ENCODE measurements around the gene PPP1R7. TPM values are rescaled to one million over a fixed set of nuclear protein-coding genes. Genes with fewer than 3 reads are reported as not detected.

Gene PPP1R7
- total RNA-seq, 1 donor from 2014 or later, result 57.7 TPM

DNA sequence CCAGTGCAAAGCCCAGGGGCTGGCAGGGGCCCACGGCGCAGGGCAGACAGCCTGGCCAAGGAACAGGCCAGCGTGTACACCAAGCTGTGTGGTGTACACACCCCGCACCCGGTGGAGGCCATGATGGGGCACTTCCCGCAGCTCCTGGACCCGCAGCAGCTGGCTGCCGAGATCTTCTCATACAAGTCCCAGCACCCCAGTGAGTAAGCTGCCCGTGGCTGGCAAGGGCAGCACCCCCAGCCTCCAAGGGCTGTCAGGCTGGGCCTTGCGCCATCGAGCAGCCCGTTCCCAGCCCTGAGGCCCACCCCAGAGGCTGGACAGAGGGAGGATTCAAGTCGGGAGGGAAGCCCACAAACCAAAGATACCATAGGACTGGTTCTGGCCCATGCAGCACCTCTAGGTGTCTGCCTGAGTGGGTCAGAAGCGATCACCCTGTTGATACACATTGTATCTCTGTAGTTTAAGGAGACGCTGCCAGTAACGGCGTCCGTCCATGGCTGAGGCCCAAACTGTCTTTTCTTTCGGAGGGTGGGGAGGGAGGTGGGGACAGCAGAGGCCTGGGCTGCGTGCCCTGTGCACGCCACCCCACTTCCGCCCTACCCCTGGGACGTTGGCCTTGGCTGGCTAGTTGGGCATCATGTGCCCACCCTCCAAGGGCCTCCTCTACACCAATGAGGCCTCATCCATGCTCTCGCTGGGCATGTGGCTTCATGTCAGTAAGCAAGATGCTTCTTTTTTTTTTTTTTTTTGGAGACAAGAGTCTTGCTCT is 31.3 kb upstream of the PPP1R7 start:
- no peak for DNase-seq (ENCODE audit: low read depth in 2 of 2)

DNA sequence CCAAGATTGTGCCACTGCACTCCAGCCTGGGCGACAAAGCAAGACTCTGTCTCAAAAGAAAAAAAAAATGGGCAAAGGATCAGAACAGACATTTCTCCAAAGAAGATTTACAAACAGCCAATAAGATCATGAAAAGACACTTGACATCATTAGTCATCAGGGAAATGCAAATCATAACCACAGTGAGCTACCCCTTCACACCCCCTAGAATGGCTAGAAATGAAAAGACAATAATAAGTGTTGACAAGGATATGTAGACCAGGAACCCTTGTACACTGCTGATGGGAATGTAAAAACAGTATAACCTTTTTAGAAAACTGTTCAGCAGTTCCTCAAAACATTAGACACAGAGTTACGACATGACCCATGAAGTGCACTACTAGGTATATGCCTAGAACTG is 29.8 kb upstream of the PPP1R7 start:
- DNase-seq (ENCODE audit: low read depth in 2 of 2), result no peak

DNA sequence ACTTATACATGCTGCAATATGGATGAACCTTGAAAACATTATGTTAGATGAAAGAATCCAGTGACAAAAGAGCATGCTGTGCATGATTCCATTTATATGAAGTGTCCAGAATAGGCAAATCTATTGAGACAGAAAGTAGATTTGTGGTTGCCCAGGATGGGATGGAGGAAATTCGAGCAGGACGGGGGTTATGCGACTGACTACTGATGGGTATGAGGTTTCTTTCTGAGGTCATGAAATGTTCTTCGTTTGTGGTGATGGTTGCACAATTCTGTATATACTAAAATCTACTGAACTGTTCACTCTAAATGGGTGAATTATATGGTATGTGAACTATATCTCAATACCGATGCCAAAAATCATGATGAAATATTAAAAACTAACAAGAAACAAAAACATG is 29.3 kb upstream of the PPP1R7 start:
- DNase-seq (ENCODE audit: low read depth in 2 of 2), result no peak

DNA sequence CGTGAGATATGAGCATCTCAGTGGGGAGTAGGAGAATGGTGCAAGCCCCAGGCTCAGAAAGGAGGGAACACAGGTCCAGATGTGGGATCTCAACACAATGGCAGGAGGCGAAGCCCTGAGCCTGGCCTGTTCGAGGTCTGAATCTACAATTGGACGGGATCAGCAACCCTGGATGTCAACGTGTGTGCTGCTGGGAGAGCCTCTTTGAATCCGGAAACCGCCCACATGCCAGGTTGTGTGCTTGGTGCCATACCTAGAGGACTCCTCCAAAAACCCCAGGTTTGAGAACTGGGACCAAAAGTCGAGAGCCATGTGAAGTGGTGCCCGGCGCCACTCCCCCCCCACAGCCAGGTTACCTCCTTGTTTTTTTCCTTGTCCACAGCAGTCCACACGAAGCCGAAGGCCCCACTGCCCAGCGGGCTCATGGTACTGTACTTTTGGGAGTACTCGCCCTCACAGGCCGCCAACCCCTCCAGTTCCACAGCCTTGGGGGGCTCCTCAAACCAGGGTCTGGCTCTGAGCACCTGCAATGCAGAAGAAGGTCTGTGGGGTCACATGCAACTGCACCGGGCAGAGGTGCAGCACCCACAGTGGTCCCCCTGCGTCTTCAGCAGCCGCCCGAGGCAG is 27.8 kb upstream of the PPP1R7 start:
- no peak for DNase-seq (ENCODE audit: low read depth in 2 of 2)

DNA sequence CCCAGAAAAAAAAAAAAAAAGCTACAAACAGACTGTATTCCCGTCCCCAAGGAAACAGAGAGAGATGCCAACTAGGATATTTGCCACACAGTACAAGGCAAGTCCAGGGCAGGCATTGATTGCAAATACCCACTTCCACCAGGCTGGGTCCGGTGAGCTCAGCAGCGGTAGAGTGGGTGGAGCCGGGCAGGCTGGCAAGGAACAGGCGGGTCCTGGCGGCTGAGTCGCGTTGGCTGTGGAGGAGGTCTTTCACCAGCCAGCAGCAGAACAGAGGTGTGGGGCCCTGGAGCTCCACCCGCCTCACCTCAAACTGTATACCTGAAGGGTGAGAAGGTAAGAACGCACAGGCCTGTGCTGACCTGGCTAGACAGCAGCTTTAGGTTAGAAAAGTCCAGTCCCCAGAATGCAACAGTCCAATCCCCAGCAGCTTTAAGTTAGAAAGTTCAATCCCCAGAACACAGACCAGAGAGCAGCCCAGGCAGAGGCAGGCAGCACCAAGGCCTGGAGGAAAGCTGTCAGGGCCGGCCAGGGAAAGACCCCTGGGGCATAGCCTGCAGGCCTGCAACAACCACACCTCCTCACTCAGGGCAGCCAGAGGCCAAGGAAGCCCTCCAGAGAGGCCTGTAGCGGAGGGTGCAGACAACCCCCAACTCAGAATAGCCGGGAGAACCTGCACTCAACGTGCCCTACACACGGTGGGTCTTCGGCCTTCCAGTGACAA is 26.3 kb upstream of the PPP1R7 start:
- no peak for DNase-seq (ENCODE audit: low read depth in 2 of 2)

DNA sequence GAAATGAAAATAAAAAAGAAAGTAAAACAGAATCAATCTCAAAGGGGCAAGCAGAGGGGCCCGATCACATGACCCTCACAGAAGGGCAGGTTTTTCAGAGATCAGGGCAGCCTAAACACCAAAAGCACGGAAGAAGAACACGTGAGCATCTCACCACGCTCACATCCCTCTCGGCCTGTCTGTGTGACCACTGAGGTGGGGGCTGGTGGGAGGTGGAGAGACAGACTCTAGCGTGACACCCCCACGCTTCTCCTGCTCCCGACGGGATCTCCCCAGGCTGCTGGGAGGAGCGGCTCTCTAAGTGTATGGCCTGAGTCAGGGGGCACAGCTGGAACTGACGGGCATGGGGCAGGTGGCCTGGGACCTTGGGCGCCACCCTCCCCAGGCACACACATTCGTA is 24.6 kb upstream of the PPP1R7 start:
- no peak for DNase-seq (ENCODE audit: low read depth in 2 of 2)

DNA sequence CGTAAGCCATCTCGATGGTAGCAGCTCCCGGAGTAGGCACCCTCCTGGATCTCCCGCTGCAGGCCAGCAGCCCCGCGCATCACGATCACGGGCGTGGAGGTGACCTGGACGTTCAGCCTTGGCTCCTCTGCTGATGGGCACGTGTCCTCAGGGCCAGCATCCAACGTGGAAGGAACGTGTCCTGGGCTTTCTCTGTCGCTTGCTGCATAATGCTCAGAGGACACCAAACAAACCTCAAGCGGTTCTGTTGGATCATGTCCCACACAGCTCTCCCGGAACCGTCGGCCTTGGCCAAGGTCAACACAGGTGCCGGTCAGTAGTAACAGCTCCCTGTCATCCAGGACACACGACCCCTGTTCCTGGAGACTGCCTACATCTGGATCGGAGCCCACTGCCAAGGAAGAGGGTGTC is 24.1 kb upstream of the PPP1R7 start:
- peak in 1 of 2 donors; percentile 53 for DNase-seq (ENCODE audit: low read depth in 2 of 2)

DNA sequence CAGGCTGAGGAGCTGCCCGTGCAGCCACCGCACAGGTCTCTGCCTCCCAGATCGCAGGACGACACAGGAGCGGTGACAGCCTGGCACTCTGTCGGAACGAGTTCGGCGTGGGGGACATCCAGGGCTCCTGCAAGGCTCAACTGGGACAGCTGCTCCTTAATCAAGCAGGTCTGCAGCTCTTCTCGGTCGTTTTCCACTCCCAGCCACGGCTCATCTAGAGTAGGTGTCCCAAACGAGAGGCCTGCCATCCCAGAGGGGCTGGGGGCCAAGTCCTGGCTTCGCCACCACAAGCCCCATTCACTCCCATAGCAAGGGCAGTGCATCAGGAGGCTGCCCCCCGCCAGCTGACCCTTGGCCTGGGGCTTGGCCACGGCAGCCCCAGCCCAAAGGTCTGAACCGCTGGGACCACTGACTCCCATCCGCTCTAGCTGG is 23.5 kb upstream of the PPP1R7 start:
- DNase-seq (ENCODE audit: low read depth in 2 of 2), result no peak

DNA sequence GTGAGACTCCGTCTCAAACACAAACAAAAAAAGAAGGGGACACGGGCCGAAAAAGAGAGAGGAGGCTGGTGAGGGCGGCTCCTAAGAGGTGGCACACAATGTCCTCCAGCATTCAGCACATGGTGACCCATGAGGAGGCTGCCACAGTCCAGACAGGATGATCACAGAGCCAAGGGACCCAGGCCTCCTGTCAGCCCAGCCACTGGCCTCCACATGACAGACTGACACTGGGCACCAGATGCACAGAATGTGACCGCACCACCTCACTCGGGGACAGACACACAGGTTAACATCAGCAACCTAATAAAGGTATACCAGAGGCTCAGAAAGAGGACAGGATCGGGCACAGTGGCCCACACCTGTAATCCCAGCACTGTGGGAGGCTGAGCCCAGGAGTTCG is 22.0 kb upstream of the PPP1R7 start:
- DNase-seq (ENCODE audit: low read depth in 2 of 2), result no peak

DNA sequence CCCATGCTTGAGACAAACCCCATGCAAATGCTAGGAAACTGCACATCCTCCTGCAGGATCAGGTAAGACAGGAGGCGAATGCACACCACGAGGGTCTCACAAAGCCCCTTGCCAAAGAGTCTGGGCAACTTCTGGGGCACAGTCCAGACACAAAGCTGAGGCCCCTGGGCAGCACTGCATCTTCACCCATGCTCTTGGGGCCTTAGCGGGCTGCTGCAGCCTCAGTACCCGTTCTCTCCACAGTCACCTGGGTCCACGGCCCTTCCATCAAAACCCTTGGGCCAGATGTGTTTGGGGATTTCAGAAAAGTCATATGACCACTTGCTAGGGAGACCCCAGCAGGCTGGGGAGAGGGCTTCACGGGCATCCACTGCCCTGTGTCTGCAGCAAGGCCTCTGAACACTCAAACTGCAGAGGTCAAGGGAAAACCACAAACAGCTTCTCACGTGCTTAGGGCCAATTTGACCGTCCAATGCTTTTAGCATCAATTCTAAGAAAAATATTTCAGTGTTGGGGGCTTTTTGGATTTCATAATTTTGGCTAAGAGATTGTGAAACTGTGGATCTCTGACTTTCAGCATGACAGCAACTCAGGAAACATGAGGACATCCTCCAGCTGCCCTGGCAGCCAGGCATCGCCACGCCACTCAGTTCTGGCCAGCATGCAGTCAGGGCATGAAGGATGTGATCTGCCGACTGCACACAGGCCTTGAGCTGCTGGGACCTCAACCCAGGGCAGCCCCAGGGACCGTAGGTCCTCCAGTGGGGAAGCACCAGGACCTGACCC is 21.0 kb upstream of the PPP1R7 start:
- no peak for DNase-seq (ENCODE audit: low read depth in 2 of 2)

DNA sequence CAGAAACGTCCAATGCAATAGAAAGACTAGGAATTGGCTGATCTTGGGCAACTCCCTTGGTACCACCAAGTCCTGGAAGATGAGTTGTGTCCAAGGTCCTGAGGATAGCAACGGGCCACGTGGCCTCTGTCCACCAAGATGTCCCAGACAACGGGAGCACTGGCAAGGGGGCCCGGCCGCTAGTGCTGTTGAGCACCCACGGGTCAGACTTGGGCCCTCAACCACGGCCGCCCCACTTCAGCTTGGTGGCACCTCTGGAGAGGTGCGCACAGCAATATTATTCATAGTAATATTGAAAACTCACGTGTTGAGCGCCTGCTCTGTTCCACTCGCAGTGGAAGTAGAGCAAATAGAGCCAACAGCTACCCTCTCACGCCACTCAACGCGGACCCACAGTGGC is 20.0 kb upstream of the PPP1R7 start:
- DNase-seq (ENCODE audit: low read depth in 2 of 2), result no peak

DNA sequence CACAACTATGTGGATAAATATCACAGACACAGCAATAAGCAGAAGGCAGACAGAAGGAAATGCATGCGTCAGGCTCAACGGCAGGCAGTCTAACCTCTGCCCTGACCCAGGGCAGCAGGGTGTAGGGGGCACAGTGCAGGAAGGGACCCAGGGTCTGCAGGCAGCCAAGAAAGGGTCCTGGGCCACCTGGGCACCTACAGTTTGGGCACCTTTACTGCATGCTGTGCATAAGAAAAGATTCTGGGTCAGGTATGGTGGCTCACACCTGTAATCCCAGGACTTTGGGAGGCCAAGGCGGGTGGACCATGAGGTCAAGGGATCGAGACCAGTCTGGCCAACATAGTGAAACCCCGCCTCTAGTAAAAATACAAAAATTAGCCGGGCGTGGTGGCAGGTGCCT is 18.7 kb upstream of the PPP1R7 start:
- DNase-seq (ENCODE audit: low read depth in 2 of 2), result no peak

DNA sequence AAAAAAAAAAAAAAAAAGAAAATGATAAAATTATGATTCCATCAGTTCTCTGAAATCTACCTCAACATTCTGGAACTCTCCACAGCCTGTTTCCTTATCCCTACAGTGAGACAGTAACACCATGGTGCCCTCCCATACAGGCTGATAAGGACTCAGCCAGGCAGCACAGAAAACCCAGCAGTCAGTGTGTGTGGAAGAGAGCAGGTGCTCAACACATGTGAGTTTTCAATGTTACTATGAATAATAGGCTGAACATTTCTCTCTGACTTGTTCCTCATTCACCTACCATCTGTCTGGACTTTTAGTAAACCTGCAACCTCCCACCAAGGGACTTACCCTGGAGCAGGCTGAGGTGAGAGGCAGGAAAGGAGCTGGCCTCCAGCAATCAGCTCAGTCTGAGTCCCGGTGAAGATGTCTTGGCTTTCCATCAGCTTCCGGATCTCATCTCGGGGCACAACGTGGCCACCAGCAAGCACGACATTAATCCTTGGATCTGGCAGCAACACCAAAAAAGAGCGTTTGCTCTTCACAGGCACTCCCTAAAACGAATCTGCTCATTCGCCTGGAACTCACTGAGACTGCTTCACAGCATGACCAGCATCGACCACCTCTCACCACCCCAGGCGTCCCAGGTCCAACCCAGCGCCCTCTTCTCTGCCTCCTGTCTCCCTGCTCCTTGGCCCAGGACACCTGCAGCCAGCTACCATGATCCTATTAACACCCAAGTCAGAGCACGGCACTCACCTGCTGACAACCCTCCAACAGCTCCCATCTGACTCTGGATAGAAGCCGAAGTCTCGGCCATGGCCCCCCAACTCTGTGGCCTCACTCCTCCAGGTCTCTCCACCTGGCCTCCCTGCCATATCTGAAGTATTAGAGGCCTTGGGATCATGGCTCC is 17.5 kb upstream of the PPP1R7 start:
- DNase-seq (ENCODE audit: low read depth in 2 of 2), result no peak

DNA sequence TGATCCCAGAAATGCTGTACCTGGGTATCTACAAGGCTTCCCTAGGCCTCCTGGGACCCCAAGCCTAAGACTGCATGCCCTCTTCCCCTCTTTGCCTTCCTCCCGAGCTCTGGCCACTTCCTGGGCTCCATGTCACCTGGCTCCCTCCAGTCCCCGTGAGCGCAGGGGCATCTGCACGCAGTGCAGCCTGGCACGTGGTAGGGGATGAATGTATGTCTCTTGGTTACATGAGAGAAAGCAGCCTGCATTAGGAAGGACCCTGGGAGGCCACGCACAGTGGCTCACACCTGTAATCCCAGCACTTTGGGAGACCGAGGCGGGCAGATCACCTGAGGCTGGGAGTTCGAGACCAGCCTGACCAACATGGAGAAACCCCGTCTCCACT is 16.8 kb upstream of the PPP1R7 start:
- DNase-seq (ENCODE audit: low read depth in 2 of 2), result no peak

DNA sequence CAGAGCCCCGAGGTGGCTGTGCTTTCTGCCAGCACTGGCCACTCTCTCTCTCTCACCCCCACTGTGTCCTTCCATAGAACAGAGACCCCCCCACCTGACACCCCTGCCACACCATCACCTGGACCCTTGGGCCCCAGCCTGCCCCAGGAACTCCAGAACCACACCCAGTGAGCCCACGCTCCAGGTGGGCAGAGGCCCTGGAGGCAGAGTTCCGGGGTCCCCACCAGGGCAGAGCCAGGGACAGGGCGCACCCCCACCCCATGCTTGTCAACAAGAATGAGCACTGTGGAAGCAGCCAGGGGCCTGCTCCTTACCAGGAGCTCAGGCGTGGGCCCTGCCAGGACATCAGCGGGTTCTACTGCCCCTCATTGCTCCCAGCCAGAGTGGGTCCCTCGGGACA is 15.6 kb upstream of the PPP1R7 start:
- DNase-seq (ENCODE audit: low read depth in 2 of 2), result no peak

DNA sequence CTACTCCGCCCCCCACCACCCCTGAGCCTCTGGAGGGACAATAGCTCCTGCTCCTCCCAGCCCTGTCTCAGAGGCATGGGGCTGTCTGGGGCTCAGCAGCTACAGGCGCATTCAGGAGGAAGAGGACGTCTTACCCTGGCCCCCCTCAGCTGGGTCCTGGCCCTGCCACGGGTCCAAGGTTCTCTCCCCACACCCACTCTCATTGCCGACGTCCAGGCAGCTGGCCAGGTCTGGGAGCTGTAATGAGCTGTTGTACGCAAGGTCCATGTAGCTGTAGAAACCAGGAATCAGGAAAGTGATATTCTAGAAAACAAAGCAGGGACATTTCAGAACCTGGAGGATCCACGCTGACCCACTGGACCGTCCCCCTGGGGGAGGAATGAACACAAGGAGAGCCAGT is 14.5 kb upstream of the PPP1R7 start:
- DNase-seq (ENCODE audit: low read depth in 2 of 2), result no peak

DNA sequence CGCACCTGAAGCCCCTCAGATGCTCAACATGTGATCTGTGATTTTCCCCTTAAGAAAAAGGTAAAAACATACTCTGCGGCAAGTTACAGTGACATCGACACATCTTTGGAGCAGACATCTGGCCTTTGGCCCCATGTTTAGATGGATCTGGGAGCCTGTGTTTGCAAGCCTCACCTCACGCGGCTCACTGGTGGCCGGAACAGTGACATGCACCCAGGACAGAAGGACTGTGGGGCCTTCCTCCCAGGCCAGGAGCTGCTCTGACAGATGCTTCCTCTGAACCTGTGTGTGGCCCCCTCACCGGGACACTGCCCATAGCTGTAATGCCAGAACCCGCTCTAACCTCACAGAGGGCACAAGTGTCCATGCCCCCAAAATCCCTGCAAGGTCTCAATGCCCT is 14.1 kb upstream of the PPP1R7 start:
- no peak for DNase-seq (ENCODE audit: low read depth in 2 of 2)

DNA sequence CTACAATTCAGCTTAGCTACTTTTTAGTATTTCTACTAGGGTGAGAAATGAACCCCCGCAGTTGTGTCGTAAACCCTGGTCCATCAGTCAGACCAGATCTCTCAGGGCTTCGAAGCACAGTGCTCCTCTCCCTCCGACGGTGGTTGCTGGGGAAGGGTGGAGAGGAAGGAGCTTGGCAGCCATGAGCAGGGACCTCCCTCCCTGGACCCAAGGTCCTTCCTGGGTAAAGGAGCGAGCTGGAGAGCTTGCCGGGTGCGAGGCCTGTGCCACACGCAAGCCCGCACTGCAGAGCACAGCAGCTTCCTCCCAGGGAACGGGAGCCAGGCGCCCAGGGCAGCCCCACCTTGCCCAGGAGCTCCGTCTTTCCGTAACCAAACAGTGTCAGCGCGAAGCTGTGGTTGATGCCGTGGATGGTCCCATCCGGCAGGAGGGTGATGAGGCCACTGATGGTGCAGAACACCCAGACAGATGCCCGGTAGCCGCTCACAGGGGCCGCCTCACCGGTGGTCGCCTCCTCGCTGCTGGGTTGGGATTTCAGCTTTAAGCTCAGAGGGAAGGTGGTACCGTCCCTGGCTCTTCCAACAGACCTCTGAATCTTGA is 13.5 kb upstream of the PPP1R7 start:
- no peak for DNase-seq (ENCODE audit: low read depth in 2 of 2)

DNA sequence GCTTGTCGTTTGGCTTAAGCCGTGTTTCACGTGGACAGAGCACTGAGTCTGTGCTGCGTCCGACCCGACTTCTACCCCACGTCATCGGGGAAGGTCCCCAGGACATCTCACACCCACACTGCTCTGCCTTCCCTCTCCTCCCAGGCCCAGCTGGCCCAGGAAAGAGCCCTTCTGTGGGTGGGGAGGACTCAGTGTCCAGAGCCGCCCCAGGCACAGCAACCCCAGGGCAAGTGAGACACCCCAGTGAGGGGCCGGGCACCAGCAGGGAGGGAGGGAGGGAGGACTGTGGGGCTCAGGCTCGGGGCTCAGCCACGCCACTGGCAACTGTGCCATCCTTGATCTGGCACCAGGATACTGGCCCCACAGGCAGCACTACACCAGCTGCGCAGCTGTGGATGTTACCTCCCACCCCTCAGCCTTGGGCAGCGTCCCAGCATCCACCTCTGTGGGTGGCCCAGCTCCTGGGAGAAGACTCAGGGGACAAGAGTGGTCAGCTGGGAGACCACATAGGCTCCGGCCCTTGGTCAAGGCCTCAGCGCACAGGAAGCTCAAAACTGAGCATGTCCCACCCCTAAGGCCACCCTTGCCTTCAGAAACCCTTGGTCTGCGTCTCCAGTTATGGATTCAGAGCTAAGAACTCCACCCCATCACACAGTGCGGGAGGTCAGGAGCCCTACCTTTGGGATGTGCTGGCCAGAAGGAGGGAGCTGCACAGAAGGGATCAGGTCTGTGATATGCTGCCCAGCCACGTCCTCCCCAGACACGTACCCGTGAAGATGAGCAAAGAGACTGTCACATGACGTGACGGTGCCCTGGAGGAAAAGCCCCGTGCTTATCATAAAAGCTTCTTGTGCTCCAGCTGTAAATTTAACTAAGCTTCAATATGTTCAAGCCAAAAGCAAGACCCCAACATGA is 12.7 kb upstream of the PPP1R7 start:
- no peak for DNase-seq (ENCODE audit: low read depth in 2 of 2)

Measured in lung microvascular endothelial cell (primary cell).